ENCODE data around the gene AKNA. TPM values are rescaled to one million over a fixed set of nuclear protein-coding genes. Genes with fewer than 3 reads are reported as not detected.
"Not testable (repeated sequence)": the region's sequence is repeated elsewhere in the genome, so short reads cannot be mapped to it uniquely, and the experiment has no call there.

The AKNA gene
- total RNA-seq, 1 donor from 2014 or later: 149 TPM

- H3K9me3 Mint-ChIP-seq; H3K4me3 Mint-ChIP-seq; H3K27me3 Mint-ChIP-seq; H3K4me1 Mint-ChIP-seq; H3K27ac Mint-ChIP-seq; intact Hi-C loops (cut with micrococcal nuclease); DNase-seq; H3K36me3 Mint-ChIP-seq (ENCODE audit: low read depth): not testable (repeated sequence)
Observed at GRCh38 chr9:114324965-114325364, 62.8 kb downstream of the AKNA start.

GRCh38 chr9:114324492-114324891, 63.3 kb downstream of the AKNA start:
- no peaks in the 10 kb centered on the region for H3K4me1 Mint-ChIP-seq
- intact Hi-C loops (cut with micrococcal nuclease): no loop called here
- no peak overlapping the region for H3K27ac Mint-ChIP-seq
- no peaks in the 10 kb centered on the region for H3K9me3 Mint-ChIP-seq
- no peaks in the 10 kb centered on the region for H3K27me3 Mint-ChIP-seq
- H3K4me3 Mint-ChIP-seq: no peak overlapping the region
- no peak for DNase-seq
- H3K36me3 Mint-ChIP-seq (ENCODE audit: low read depth): no peaks in the 10 kb centered on the region

GRCh38 chr9:114323849-114324248, 63.9 kb downstream of the AKNA start:
- H3K4me3 Mint-ChIP-seq; DNase-seq; H3K27ac Mint-ChIP-seq; H3K27me3 Mint-ChIP-seq; H3K9me3 Mint-ChIP-seq; H3K4me1 Mint-ChIP-seq; intact Hi-C loops (cut with micrococcal nuclease); H3K36me3 Mint-ChIP-seq (ENCODE audit: low read depth): not testable (repeated sequence)

- H3K27me3 Mint-ChIP-seq; H3K4me1 Mint-ChIP-seq; H3K4me3 Mint-ChIP-seq; H3K9me3 Mint-ChIP-seq; DNase-seq; intact Hi-C loops (cut with micrococcal nuclease); H3K27ac Mint-ChIP-seq; H3K36me3 Mint-ChIP-seq (ENCODE audit: low read depth): not testable (repeated sequence)
Observed at GRCh38 chr9:114322831-114323531, 64.8 kb downstream of the AKNA start, which contains the start of gene ORM1. TSS of gene ORM1 (plus strand) at chr9:114323098. CDS start at chr9:114323134, 36 bp downstream.

- H3K4me1 Mint-ChIP-seq; H3K9me3 Mint-ChIP-seq; intact Hi-C loops (cut with micrococcal nuclease); H3K27ac Mint-ChIP-seq; H3K36me3 Mint-ChIP-seq (ENCODE audit: low read depth); H3K4me3 Mint-ChIP-seq; DNase-seq; H3K27me3 Mint-ChIP-seq: not testable (repeated sequence)
Observed at GRCh38 chr9:114322160-114322818, 65.5 kb downstream of the AKNA start.

- Mint-ChIP-seq H3K27me3 (no peaks in the 10 kb centered on the region), H3K4me1 (peaks cover 4% of the 10 kb centered on the region), H3K27ac (no peak overlapping the region), H3K9me3 (no peaks in the 10 kb centered on the region), H3K36me3 (ENCODE audit: low read depth) (no peaks in the 10 kb centered on the region), H3K4me3 (no peak overlapping the region)
- no peak for DNase-seq
- intact Hi-C loops (cut with micrococcal nuclease): no loop called here
Observed at GRCh38 chr9:114321759-114322158, 66.0 kb downstream of the AKNA start.

- DNase-seq; H3K4me1 Mint-ChIP-seq; H3K27ac Mint-ChIP-seq; H3K36me3 Mint-ChIP-seq (ENCODE audit: low read depth); H3K27me3 Mint-ChIP-seq; H3K9me3 Mint-ChIP-seq; H3K4me3 Mint-ChIP-seq; intact Hi-C loops (cut with micrococcal nuclease): not testable (repeated sequence)
Observed at GRCh38 chr9:114320710-114321109, 67.1 kb downstream of the AKNA start.

GRCh38 chr9:114319147-114319546, 68.6 kb downstream of the AKNA start:
- H3K36me3 Mint-ChIP-seq (ENCODE audit: low read depth): no peaks in the 10 kb centered on the region
- H3K27me3 Mint-ChIP-seq: no peaks in the 10 kb centered on the region
- no peaks in the 10 kb centered on the region for H3K9me3 Mint-ChIP-seq
- H3K4me1 Mint-ChIP-seq: peaks cover 4% of the 10 kb centered on the region
- H3K27ac Mint-ChIP-seq: no peak overlapping the region
- intact Hi-C loops (cut with micrococcal nuclease): no loop called here
- H3K4me3 Mint-ChIP-seq: no peak overlapping the region
- DNase-seq: no peak

- no peaks in the 10 kb centered on the region for H3K36me3 Mint-ChIP-seq (ENCODE audit: low read depth)
- H3K4me3 Mint-ChIP-seq: no peak overlapping the region
- DNase-seq: no peak
- no peaks in the 10 kb centered on the region for H3K9me3 Mint-ChIP-seq
- intact Hi-C loops (cut with micrococcal nuclease): no loop called here
- no peak overlapping the region for H3K27ac Mint-ChIP-seq
- peaks cover 4% of the 10 kb centered on the region for H3K4me1 Mint-ChIP-seq
- H3K27me3 Mint-ChIP-seq: no peaks in the 10 kb centered on the region
Observed at GRCh38 chr9:114318416-114318815, 69.4 kb downstream of the AKNA start.

GRCh38 chr9:114317665-114318357, 70.0 kb downstream of the AKNA start:
- Mint-ChIP-seq H3K27me3 (no peaks in the 10 kb centered on the region), H3K27ac (no peak overlapping the region), H3K36me3 (ENCODE audit: low read depth) (no peaks in the 10 kb centered on the region), H3K4me1 (peaks cover 4% of the 10 kb centered on the region), H3K4me3 (no peak overlapping the region), H3K9me3 (no peaks in the 10 kb centered on the region)
- intact Hi-C loops (cut with micrococcal nuclease): no loop called here
- no peak for DNase-seq

- H3K4me1 Mint-ChIP-seq: peaks cover 4% of the 10 kb centered on the region
- no peaks in the 10 kb centered on the region for H3K36me3 Mint-ChIP-seq (ENCODE audit: low read depth)
- no peaks in the 10 kb centered on the region for H3K27me3 Mint-ChIP-seq
- no peaks in the 10 kb centered on the region for H3K9me3 Mint-ChIP-seq
- H3K27ac Mint-ChIP-seq: no peak overlapping the region
- intact Hi-C loops (cut with micrococcal nuclease): no loop called here
- no peak overlapping the region for H3K4me3 Mint-ChIP-seq
- no peak for DNase-seq
Observed at GRCh38 chr9:114316605-114317230, 71.1 kb downstream of the AKNA start.

- Mint-ChIP-seq H3K27me3 (no peaks in the 10 kb centered on the region), H3K9me3 (no peaks in the 10 kb centered on the region), H3K4me3 (no peak overlapping the region), H3K4me1 (peaks cover 4% of the 10 kb centered on the region), H3K27ac (no peak overlapping the region), H3K36me3 (ENCODE audit: low read depth) (no peaks in the 10 kb centered on the region)
- no peak for DNase-seq
- intact Hi-C loops (cut with micrococcal nuclease): no loop called here
Observed at GRCh38 chr9:114315723-114316363, 71.9 kb downstream of the AKNA start.

GRCh38 chr9:114314881-114315722, 72.7 kb downstream of the AKNA start:
- intact Hi-C loops (cut with micrococcal nuclease): no loop called here
- no peak overlapping the region for H3K27ac Mint-ChIP-seq
- peaks cover 4% of the 10 kb centered on the region for H3K4me1 Mint-ChIP-seq
- DNase-seq: no peak
- H3K4me3 Mint-ChIP-seq: no peak overlapping the region
- no peaks in the 10 kb centered on the region for H3K36me3 Mint-ChIP-seq (ENCODE audit: low read depth)
- no peaks in the 10 kb centered on the region for H3K9me3 Mint-ChIP-seq
- no peaks in the 10 kb centered on the region for H3K27me3 Mint-ChIP-seq
